ENCODE data around the gene ANKRD13B.
A peak's percentile ranks its signal among the peaks of the same experiment; 100 is the strongest.

Gene ANKRD13B

GRCh38 chr17:29581583-29582253 is 11.2 kb upstream of the ANKRD13B start:
- no peak for DNase-seq (ENCODE audit: low spot score)

GRCh38 chr17:29582254-29582765 is 10.6 kb upstream of the ANKRD13B start:
- DNase-seq (ENCODE audit: low spot score) = no peak

- DNase-seq (ENCODE audit: low spot score) = no peak
Measured at GRCh38 chr17:29582772-29583171, 10.2 kb upstream of the ANKRD13B start.

GRCh38 chr17:29583324-29584248 is 9.3 kb upstream of the ANKRD13B start:
- no peak for DNase-seq (ENCODE audit: low spot score)

GRCh38 chr17:29584452-29585079 is 8.4 kb upstream of the ANKRD13B start:
- no peak for DNase-seq (ENCODE audit: low spot score)

- no peak for DNase-seq (ENCODE audit: low spot score)
Measured at GRCh38 chr17:29585080-29585751, 7.7 kb upstream of the ANKRD13B start.

GRCh38 chr17:29586676-29587469 is 6.1 kb upstream of the ANKRD13B start:
- no peak for DNase-seq (ENCODE audit: low spot score)

- no peak for DNase-seq (ENCODE audit: low spot score)
Measured at GRCh38 chr17:29587591-29587990, 5.3 kb upstream of the ANKRD13B start.

GRCh38 chr17:29588017-29588561 is 4.8 kb upstream of the ANKRD13B start:
- no peak for DNase-seq (ENCODE audit: low spot score)

GRCh38 chr17:29588562-29589411 is 4.1 kb upstream of the ANKRD13B start:
- no peak for DNase-seq (ENCODE audit: low spot score)

GRCh38 chr17:29589524-29590410 is 3.2 kb upstream of the ANKRD13B start, which contains the start of gene GIT1:
GIT1 (minus strand) TSS chr17:29589648; CDS start chr17:29589378, 270 bp downstream.
- DNase-seq (ENCODE audit: low spot score) = peak; percentile 89

GRCh38 chr17:29590411-29591145 is 2.4 kb upstream of the ANKRD13B start:
- no peak for DNase-seq (ENCODE audit: low spot score)

- DNase-seq (ENCODE audit: low spot score) = peak; percentile 79
Measured at GRCh38 chr17:29591146-29591736, 1.7 kb upstream of the ANKRD13B start.

- DNase-seq (ENCODE audit: low spot score) = peak; percentile 96
Measured at GRCh38 chr17:29591737-29592608, 959 bp upstream of the ANKRD13B start.

- no peak for DNase-seq (ENCODE audit: low spot score)
Measured at GRCh38 chr17:29593591-29594518, 923 bp downstream of the ANKRD13B start.

All from left forelimb (tissue), 1 donor.